GM12878 (cell line): Measurements from ENCODE around the gene ASB4.

Experiments
- CBX5 ChIP-seq: sonication (generic); IDR thresholded peaks from 2 replicates; pipeline ENCODE4 v1.6.1; 2016; ENCODE audit warnings: low read depth, moderate library complexity, mild to moderate bottlenecking, inconsistent platforms
- CTCF ChIP-seq, 3 experiments: IDR thresholded peaks in 2 of 3; conservative IDR thresholded peaks in 1 of 3; 2 replicates each; pipeline ENCODE4 v1.5.1; 2011; ENCODE audit warnings: low read depth in 3 of 3, low read length in 3 of 3, mild to moderate bottlenecking in 3 of 3, control low read depth in 2 of 3, moderate library complexity in 2 of 3, inconsistent platforms in 1 of 3, mixed read lengths in 1 of 3; ENCODE audit not compliant: control insufficient read depth in 2 of 3, insufficient read depth in 1 of 3; ENCODE audit errors: extremely low read depth in 1 of 3
- EZH2 ChIP-seq: IDR thresholded peaks from 2 replicates; pipeline ENCODE4 v1.6.1; 2012; ENCODE audit warnings: low read depth, mild to moderate bottlenecking, control low read depth, inconsistent platforms, low read length, borderline replicate concordance; ENCODE audit not compliant: control insufficient read depth
- FOXK2 ChIP-seq: fragments of 450-650 bp; IDR thresholded peaks from 2 replicates; pipeline ENCODE4 v1.6.1; 2017; ENCODE audit warnings: mild to moderate bottlenecking, moderate library complexity
- GABPA ChIP-seq: IDR thresholded peaks from 2 replicates; pipeline ENCODE4 v1.6.1; 2014; ENCODE audit warnings: antibody characterized with exemption, low read depth, mild to moderate bottlenecking, inconsistent platforms
- HDAC6 ChIP-seq: fragments of 200-600 bp; sonication (generic); IDR thresholded peaks from one replicate; pipeline ENCODE4 v1.8.0; 2017; ENCODE audit warnings: antibody characterized with exemption; ENCODE audit not compliant: unreplicated experiment
- KAT2A ChIP-seq: conservative IDR thresholded peaks from 2 replicates; pipeline ENCODE4 v1.6.1; 2011; ENCODE audit warnings: low read depth, low read length; ENCODE audit not compliant: control insufficient read depth
- NRF1 ChIP-seq: conservative IDR thresholded peaks from 2 replicates; pipeline ENCODE4 v1.6.1; 2011; ENCODE audit warnings: mild to moderate bottlenecking, low read depth, low read length, improper control_type of control experiment
- POLR2A ChIP-seq: IDR thresholded peaks from 2 replicates; pipeline ENCODE4 v1.6.1; 2011; ENCODE audit warnings: low read depth, mild to moderate bottlenecking, low read length
- RCOR1 ChIP-seq: conservative IDR thresholded peaks from 2 replicates; pipeline ENCODE4 v1.6.1; 2012; ENCODE audit warnings: low read depth, low read length, improper control_type of control experiment
- SP1 ChIP-seq: IDR thresholded peaks from one replicate; pipeline ENCODE4 v1.6.1; 2011; ENCODE audit warnings: low read depth, low read length
- YY1 ChIP-seq: IDR thresholded peaks from 2 replicates; pipeline ENCODE4 v1.6.1; 2011; ENCODE audit warnings: low read depth, mild to moderate bottlenecking, low read length

GRCh38 chr7:95490231-95490762 is 4.6 kb downstream of the ASB4 start:
- no peak for TF ChIP-seq NRF1
- no peak for TF ChIP-seq EZH2
- TF ChIP-seq KAT2A, result no peak
- TF ChIP-seq CTCF (IDR thresholded peaks at IDR 0.05 in 2 of 3, conservative IDR thresholded peaks at IDR 0.05 in 1 of 3; ENCODE audit: control insufficient read depth in 2 of 3, extremely low read depth in 1 of 3, insufficient read depth in 1 of 3, low read depth in 3 of 3, low read length in 3 of 3), result no peak
- TF ChIP-seq GABPA, result no peak
- no peak for TF ChIP-seq POLR2A
- no peak for TF ChIP-seq YY1
- TF ChIP-seq SP1, result no peak
- TF ChIP-seq CBX5, result no peak
- no peak for TF ChIP-seq FOXK2
- TF ChIP-seq RCOR1, result no peak
- TF ChIP-seq HDAC6, result no peak
